ENCODE results near the gene C20orf204. TPM values are rescaled to one million over a fixed set of nuclear protein-coding genes. Genes with fewer than 3 reads are reported as not detected.

C20orf204 gene
- total and polyA plus RNA-seq, 9 of the 15 experiments (the other 6 are each of a cell fraction or from before 2014, with no cell fraction given) = 0.11 to 1.1 (median 0.36) TPM; not detected in 2

DNA sequence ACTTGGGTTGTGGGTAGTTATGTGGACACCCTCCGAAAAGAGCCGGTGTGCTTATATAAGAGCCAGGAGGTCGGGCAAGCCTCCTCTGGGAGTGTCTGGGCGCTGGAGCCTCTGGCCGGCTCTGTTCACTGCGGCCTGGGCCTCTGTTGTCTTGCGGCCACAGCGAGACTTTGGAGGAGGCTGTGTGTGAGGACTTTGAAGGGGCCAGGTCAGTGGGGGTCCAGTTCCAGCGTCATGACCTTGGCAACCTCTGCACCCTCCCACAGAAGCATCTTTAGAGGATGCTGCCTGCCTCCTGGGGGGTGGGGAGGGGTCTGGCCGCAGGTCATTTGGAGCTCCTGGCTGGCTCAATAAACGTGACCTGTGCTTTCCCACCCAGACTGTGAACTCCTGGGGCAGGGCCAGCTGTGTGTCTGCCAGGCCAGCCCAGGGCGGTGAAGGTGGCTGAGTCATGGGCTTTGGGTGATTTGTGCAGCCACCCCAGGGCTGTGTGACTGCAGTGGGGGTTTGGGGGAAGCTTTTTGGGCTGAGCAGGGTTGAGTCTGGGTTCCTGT is 28.2 kb downstream of the C20orf204 start (continued):
- TF ChIP-seq BCOR (IDR thresholded peaks at IDR 0.05) = no peak
- no peak for TF ChIP-seq TRIM28 (IDR thresholded peaks at IDR 0.05)
- TF ChIP-seq, protein P1, sequence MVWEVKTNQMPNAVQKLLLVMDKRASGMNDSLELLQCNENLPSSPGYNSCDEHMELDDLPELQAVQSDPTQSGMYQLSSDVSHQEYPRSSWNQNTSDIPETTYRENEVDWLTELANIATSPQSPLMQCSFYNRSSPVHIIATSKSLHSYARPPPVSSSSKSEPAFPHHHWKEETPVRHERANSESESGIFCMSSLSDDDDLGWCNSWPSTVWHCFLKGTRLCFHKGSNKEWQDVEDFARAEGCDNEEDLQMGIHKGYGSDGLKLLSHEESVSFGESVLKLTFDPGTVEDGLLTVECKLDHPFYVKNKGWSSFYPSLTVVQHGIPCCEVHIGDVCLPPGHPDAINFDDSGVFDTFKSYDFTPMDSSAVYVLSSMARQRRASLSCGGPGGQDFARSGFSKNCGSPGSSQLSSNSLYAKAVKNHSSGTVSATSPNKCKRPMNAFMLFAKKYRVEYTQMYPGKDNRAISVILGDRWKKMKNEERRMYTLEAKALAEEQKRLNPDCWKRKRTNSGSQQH (CRISPR knock-in tag; IDR thresholded peaks at IDR 0.05) = no peak
- 0 out of 2 replicates have a peak, but pooled peaks have one; percentile 8 for TF ChIP-seq NFE2 (IDR thresholded peaks at IDR 0.05; ENCODE audit: low read depth)
- no peak for TF ChIP-seq RBM39 (optimal IDR thresholded peaks at IDR 0.05; ENCODE audit: low read depth, low read length)
- TF ChIP-seq, protein P2, sequence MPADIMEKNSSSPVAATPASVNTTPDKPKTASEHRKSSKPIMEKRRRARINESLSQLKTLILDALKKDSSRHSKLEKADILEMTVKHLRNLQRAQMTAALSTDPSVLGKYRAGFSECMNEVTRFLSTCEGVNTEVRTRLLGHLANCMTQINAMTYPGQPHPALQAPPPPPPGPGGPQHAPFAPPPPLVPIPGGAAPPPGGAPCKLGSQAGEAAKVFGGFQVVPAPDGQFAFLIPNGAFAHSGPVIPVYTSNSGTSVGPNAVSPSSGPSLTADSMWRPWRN (IDR thresholded peaks at IDR 0.05; ENCODE audit: low read depth) = no peak
- no peak for TF ChIP-seq U2AF2 (optimal IDR thresholded peaks at IDR 0.05; ENCODE audit: low read depth, low read length)
- no peak for TF ChIP-seq RFX7 (CRISPR knock-in tag; IDR thresholded peaks at IDR 0.05)
- no peak for TF ChIP-seq ARID2 (IDR thresholded peaks at IDR 0.05)
- TF ChIP-seq, protein P3, sequence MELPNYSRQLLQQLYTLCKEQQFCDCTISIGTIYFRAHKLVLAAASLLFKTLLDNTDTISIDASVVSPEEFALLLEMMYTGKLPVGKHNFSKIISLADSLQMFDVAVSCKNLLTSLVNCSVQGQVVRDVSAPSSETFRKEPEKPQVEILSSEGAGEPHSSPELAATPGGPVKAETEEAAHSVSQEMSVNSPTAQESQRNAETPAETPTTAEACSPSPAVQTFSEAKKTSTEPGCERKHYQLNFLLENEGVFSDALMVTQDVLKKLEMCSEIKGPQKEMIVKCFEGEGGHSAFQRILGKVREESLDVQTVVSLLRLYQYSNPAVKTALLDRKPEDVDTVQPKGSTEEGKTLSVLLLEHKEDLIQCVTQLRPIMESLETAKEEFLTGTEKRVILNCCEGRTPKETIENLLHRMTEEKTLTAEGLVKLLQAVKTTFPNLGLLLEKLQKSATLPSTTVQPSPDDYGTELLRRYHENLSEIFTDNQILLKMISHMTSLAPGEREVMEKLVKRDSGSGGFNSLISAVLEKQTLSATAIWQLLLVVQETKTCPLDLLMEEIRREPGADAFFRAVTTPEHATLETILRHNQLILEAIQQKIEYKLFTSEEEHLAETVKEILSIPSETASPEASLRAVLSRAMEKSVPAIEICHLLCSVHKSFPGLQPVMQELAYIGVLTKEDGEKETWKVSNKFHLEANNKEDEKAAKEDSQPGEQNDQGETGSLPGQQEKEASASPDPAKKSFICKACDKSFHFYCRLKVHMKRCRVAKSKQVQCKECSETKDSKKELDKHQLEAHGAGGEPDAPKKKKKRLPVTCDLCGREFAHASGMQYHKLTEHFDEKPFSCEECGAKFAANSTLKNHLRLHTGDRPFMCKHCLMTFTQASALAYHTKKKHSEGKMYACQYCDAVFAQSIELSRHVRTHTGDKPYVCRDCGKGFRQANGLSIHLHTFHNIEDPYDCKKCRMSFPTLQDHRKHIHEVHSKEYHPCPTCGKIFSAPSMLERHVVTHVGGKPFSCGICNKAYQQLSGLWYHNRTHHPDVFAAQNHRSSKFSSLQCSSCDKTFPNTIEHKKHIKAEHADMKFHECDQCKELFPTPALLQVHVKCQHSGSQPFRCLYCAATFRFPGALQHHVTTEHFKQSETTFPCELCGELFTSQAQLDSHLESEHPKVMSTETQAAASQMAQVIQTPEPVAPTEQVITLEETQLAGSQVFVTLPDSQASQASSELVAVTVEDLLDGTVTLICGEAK (IDR thresholded peaks at IDR 0.05) = no peak
- TF ChIP-seq, protein P3 (CRISPR knock-in tag; IDR thresholded peaks at IDR 0.05) = no peak
- TF ChIP-seq TCFL5 (CRISPR knock-in tag; conservative IDR thresholded peaks at IDR 0.05) = no peak
- peak; percentile 17 for TF ChIP-seq KDM5B (IDR thresholded peaks at IDR 0.05; ENCODE audit: insufficient replicate concordance, low read depth, low read length)
- TF ChIP-seq HNRNPH1 (optimal IDR thresholded peaks at IDR 0.05; ENCODE audit: low read depth, low read length) = no peak
